ENCODE measurements around the gene CAMTA1.

CAMTA1 gene

GRCh38 chr1:7103361-7103782 lies 318.1 kb downstream of the CAMTA1 start:
- no peaks in the 10 kb centered on the region for H3F3A ChIP-seq (ENCODE audit: insufficient read depth, low read length)
- H2AFZ ChIP-seq (ENCODE audit: low read length) = no peak overlapping the region
- no peak overlapping the region for H3K9ac ChIP-seq (ENCODE audit: low read length)
- no peaks in the 10 kb centered on the region for H3K36me3 ChIP-seq (replicated peaks; ENCODE audit: insufficient read depth, low read length)
- no peaks in the 10 kb centered on the region for H3K79me2 ChIP-seq (ENCODE audit: low read length)
- H3K27ac ChIP-seq (ENCODE audit: low read length) = no peak overlapping the region
- no peak overlapping the region for H3K4me3 ChIP-seq (ENCODE audit: low read length)
- TF ChIP-seq EZH2phosphoT487 (IDR thresholded peaks at IDR 0.05; ENCODE audit: low read length) = no peak
- no peak for TF ChIP-seq CTCF (IDR thresholded peaks at IDR 0.05; ENCODE audit: low read length)
- TF ChIP-seq EZH2 (optimal IDR thresholded peaks at IDR 0.05; ENCODE audit: low read depth, low read length) = no peak
- H4K20me1 ChIP-seq (ENCODE audit: insufficient read depth, low read length) = no peaks in the 10 kb centered on the region
- no peak for DNase-seq
- no peak overlapping the region for H3K4me2 ChIP-seq (ENCODE audit: low read depth, low read length)
- H3K9me2 ChIP-seq (replicated peaks; ENCODE audit: insufficient read depth, low read length) = no peaks in the 10 kb centered on the region
- H3K27me3 ChIP-seq (replicated peaks; ENCODE audit: insufficient read depth, low read length) = peaks cover 87% of the 10 kb centered on the region
- H3K9me3 ChIP-seq (replicated peaks; ENCODE audit: insufficient read depth, low read length) = no peaks in the 10 kb centered on the region
- no peaks in the 10 kb centered on the region for H3K4me1 ChIP-seq (ENCODE audit: low read length)

GRCh38 chr1:7103874-7104273 lies 318.6 kb downstream of the CAMTA1 start:
- H3K4me1 ChIP-seq (ENCODE audit: low read length) = no peaks in the 10 kb centered on the region
- no peak overlapping the region for H3K9ac ChIP-seq (ENCODE audit: low read length)
- no peak overlapping the region for H3K27ac ChIP-seq (ENCODE audit: low read length)
- no peak overlapping the region for H2AFZ ChIP-seq (ENCODE audit: low read length)
- no peak for DNase-seq
- peaks cover 82% of the 10 kb centered on the region for H3K27me3 ChIP-seq (replicated peaks; ENCODE audit: insufficient read depth, low read length)
- H3K36me3 ChIP-seq (replicated peaks; ENCODE audit: insufficient read depth, low read length) = no peaks in the 10 kb centered on the region
- H3K9me2 ChIP-seq (replicated peaks; ENCODE audit: insufficient read depth, low read length) = no peaks in the 10 kb centered on the region
- TF ChIP-seq CTCF (IDR thresholded peaks at IDR 0.05; ENCODE audit: low read length) = no peak
- no peak for TF ChIP-seq EZH2 (optimal IDR thresholded peaks at IDR 0.05; ENCODE audit: low read depth, low read length)
- no peak for TF ChIP-seq EZH2phosphoT487 (IDR thresholded peaks at IDR 0.05; ENCODE audit: low read length)
- no peaks in the 10 kb centered on the region for H4K20me1 ChIP-seq (ENCODE audit: insufficient read depth, low read length)
- no peaks in the 10 kb centered on the region for H3K79me2 ChIP-seq (ENCODE audit: low read length)
- no peak overlapping the region for H3K4me2 ChIP-seq (ENCODE audit: low read depth, low read length)
- no peak overlapping the region for H3K4me3 ChIP-seq (ENCODE audit: low read length)
- H3K9me3 ChIP-seq (replicated peaks; ENCODE audit: insufficient read depth, low read length) = no peaks in the 10 kb centered on the region
- no peaks in the 10 kb centered on the region for H3F3A ChIP-seq (ENCODE audit: insufficient read depth, low read length)

- Histone ChIP-seq H4K20me1 (ENCODE audit: insufficient read depth, low read length) (no peaks in the 10 kb centered on the region), H3K36me3 (replicated peaks; ENCODE audit: insufficient read depth, low read length) (no peaks in the 10 kb centered on the region), H3K27ac (ENCODE audit: low read length) (no peak overlapping the region), H3K9me2 (replicated peaks; ENCODE audit: insufficient read depth, low read length) (no peaks in the 10 kb centered on the region), H3K4me1 (ENCODE audit: low read length) (no peaks in the 10 kb centered on the region), H3K79me2 (ENCODE audit: low read length) (no peaks in the 10 kb centered on the region), H3K9ac (ENCODE audit: low read length) (no peak overlapping the region), H3K27me3 (replicated peaks; ENCODE audit: insufficient read depth, low read length) (peaks cover 81% of the 10 kb centered on the region), H3K9me3 (replicated peaks; ENCODE audit: insufficient read depth, low read length) (no peaks in the 10 kb centered on the region), H3F3A (ENCODE audit: insufficient read depth, low read length) (no peaks in the 10 kb centered on the region), H3K4me3 (ENCODE audit: low read length) (no peak overlapping the region), H2AFZ (ENCODE audit: low read length) (no peak overlapping the region), H3K4me2 (ENCODE audit: low read depth, low read length) (no peak overlapping the region)
- DNase-seq = no peak
- no peak for TF ChIP-seq EZH2phosphoT487 (IDR thresholded peaks at IDR 0.05; ENCODE audit: low read length)
- TF ChIP-seq CTCF (IDR thresholded peaks at IDR 0.05; ENCODE audit: low read length) = no peak
- TF ChIP-seq EZH2 (optimal IDR thresholded peaks at IDR 0.05; ENCODE audit: low read depth, low read length) = no peak
These were observed 319.1 kb downstream of the CAMTA1 start for GRCh38 chr1:7104339-7104738.
